Fibroblast of lung (primary cell): ENCODE results near the gene RRAS2. TPM values are rescaled to one million over a fixed set of nuclear protein-coding genes. Genes with fewer than 3 reads are reported as not detected.

ENCODE experiments used
- DNase-seq, 2 donors: peaks; one replicate each; pipeline versions ENCODE4 v3.0.0 to v3.0.0-alpha.2; 2010; ENCODE audit warnings: low read depth in 2 of 2
- H2AFZ ChIP-seq: 2 replicates; pipeline ENCODE4 v1.5.1; 2012; ENCODE audit warnings: low read length, control low read depth, inconsistent platforms
- H3K27ac ChIP-seq: 2 replicates; pipeline ENCODE4 v1.5.1; 2011; ENCODE audit warnings: low read length, control low read depth; ENCODE audit not compliant: insufficient read depth
- H3K27me3 ChIP-seq: 2 replicates; pipeline ENCODE4 v1.5.1; 2011; ENCODE audit warnings: mild to moderate bottlenecking, low read length; ENCODE audit not compliant: control insufficient read depth, insufficient read depth
- H3K36me3 ChIP-seq: 2 replicates; pipeline ENCODE4 v1.5.1; 2011; ENCODE audit warnings: low read length; ENCODE audit not compliant: control insufficient read depth, insufficient read depth
- H3K4me1 ChIP-seq: 2 replicates; pipeline ENCODE4 v1.5.1; 2011; ENCODE audit warnings: low read length; ENCODE audit not compliant: control insufficient read depth, insufficient read depth; ENCODE audit errors: extremely low read depth
- H3K4me2 ChIP-seq: 2 replicates; pipeline ENCODE4 v1.5.1; 2011; ENCODE audit warnings: low read length, control low read depth; ENCODE audit not compliant: insufficient read depth; ENCODE audit errors: extremely low read depth
- H3K4me3 ChIP-seq, 4 experiments: fragments of 200-600 bp in 1 of 4; sonication (generic) in 1 of 4; replicated peaks in 1 of 4; 2 replicates each; pipeline ENCODE4 v1.5.1; 2011 to 2016; ENCODE audit warnings: low read length in 4 of 4, low read depth in 3 of 4, mild to moderate bottlenecking in 3 of 4, control low read depth in 2 of 4, inconsistent platforms in 1 of 4, mixed read lengths in 1 of 4; ENCODE audit not compliant: insufficient read depth in 1 of 4; ENCODE audit errors: control extremely low read depth in 1 of 4
- H3K79me2 ChIP-seq: 2 replicates; pipeline ENCODE4 v1.5.1; 2012; ENCODE audit warnings: mild to moderate bottlenecking, low read length, inconsistent platforms; ENCODE audit not compliant: control insufficient read depth, insufficient read depth
- H3K9ac ChIP-seq: 2 replicates; pipeline ENCODE4 v1.5.1; 2011; ENCODE audit warnings: mild to moderate bottlenecking, low read length, control low read depth; ENCODE audit not compliant: insufficient read depth
- H3K9me3 ChIP-seq: 2 replicates; pipeline ENCODE4 v1.5.1; 2012; ENCODE audit warnings: low read depth, low read length; ENCODE audit not compliant: control insufficient read depth, insufficient read depth
- H4K20me1 ChIP-seq: 2 replicates; pipeline ENCODE4 v1.5.1; 2011; ENCODE audit warnings: low read length; ENCODE audit not compliant: control insufficient read depth, insufficient read depth; ENCODE audit errors: extremely low read depth
- EZH2 ChIP-seq: IDR thresholded peaks from 2 replicates; pipeline ENCODE4 v1.5.1; 2012; ENCODE audit warnings: low read length, control low read depth, mild to moderate bottlenecking; ENCODE audit errors: missing control alignments
- polyA plus RNA-seq, 2 donors: library from polyadenylated mRNA; depleted of rRNA in 1 of 2; stranded (reverse) in 1 of 2; unstranded in 1 of 2; fragments of >200 nt; gene quantifications; 2 replicates each; pipeline ENCODE4 v1.2.1, GENCODE V29; 2011 to 2012; ENCODE audit warnings: missing spikeins in 1 of 2
- total RNA-seq: library from RNA; depleted of rRNA; stranded (reverse); fragments of >200 nt; gene quantifications from 2 replicates; pipeline ENCODE4 v1.2.1, GENCODE V29; 2014
- TF ChIP-seq, protein P1 (sequence below), 2 donors: IDR thresholded peaks in 1 of 2; conservative IDR thresholded peaks in 1 of 2; 1 replicate in 1 of 2; 2 replicates in 1 of 2; pipeline ENCODE4 v1.5.1; 2011 to 2012; ENCODE audit warnings: low read length in 2 of 2, control low read depth in 1 of 2, inconsistent platforms in 1 of 2, low read depth in 1 of 2, mild to moderate bottlenecking in 1 of 2

The RRAS2 gene
- total and polyA plus RNA-seq, 2 donors (not counting 1 experiment from before 2014, with no cell fraction given), result 160 to 178 TPM

DNA sequence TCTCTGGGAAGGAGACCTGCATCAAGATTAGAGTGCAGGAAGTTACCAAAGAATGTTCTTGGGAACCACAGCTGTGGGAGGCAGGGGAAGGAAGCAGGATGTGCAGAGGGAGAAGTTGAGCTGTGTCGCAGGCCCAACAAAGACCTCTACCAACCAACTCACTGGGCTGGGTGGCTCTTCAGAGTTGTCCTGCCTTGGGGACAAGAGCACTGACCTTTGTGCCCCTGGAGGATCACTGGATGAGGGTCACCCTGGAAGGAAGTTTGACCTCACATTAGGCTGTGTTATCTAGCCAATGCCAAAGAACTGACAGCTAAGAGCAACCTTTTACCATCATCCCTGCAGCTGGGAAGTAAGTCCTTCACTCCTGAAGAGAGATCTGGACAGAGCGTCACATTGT lies 130.6 kb downstream of the RRAS2 start:
- H3K36me3 ChIP-seq, result no peaks in the 10 kb centered on the region
- no peak overlapping the region for H3K27ac ChIP-seq
- H3K79me2 ChIP-seq, result no peaks in the 10 kb centered on the region
- no peaks in the 10 kb centered on the region for H3K9me3 ChIP-seq
- no peak for DNase-seq
- H3K9ac ChIP-seq, result no peak overlapping the region
- TF ChIP-seq, protein P1, sequence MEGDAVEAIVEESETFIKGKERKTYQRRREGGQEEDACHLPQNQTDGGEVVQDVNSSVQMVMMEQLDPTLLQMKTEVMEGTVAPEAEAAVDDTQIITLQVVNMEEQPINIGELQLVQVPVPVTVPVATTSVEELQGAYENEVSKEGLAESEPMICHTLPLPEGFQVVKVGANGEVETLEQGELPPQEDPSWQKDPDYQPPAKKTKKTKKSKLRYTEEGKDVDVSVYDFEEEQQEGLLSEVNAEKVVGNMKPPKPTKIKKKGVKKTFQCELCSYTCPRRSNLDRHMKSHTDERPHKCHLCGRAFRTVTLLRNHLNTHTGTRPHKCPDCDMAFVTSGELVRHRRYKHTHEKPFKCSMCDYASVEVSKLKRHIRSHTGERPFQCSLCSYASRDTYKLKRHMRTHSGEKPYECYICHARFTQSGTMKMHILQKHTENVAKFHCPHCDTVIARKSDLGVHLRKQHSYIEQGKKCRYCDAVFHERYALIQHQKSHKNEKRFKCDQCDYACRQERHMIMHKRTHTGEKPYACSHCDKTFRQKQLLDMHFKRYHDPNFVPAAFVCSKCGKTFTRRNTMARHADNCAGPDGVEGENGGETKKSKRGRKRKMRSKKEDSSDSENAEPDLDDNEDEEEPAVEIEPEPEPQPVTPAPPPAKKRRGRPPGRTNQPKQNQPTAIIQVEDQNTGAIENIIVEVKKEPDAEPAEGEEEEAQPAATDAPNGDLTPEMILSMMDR (conservative IDR thresholded peaks at IDR 0.05 in 1 of 2, IDR thresholded peaks at IDR 0.05 in 1 of 2; ENCODE audit: low read depth in 1 of 2, low read length in 2 of 2), result no peak
- no peak for TF ChIP-seq EZH2
- H3K4me1 ChIP-seq, result no peaks in the 10 kb centered on the region
- H4K20me1 ChIP-seq, result no peaks in the 10 kb centered on the region
- H2AFZ ChIP-seq, result no peak overlapping the region
- H3K4me3 ChIP-seq, result no peak overlapping the region
- no peaks in the 10 kb centered on the region for H3K27me3 ChIP-seq
- H3K4me2 ChIP-seq, result no peak overlapping the region

Other genes starting within 250 kb of the RRAS2 start
- gene COPB1, start 140.6 kb upstream of the RRAS2 start, total RNA-seq, result 237 and 292 TPM in 2 replicates
- gene COPB1, start 140.6 kb upstream of the RRAS2 start, polyA plus RNA-seq, result 183 and 264 TPM in 2 replicates
- 136 and 165 TPM in 2 replicates for gene PSMA1, start 161.2 kb upstream of the RRAS2 start, total RNA-seq
- 209 and 220 TPM in 2 replicates for gene PSMA1, start 161.2 kb upstream of the RRAS2 start, polyA plus RNA-seq